ENCODE measurements around the gene PAPSS2. TPM values are rescaled to one million over a fixed set of nuclear protein-coding genes. Genes with fewer than 3 reads are reported as not detected.

Gene PAPSS2
- total and polyA plus RNA-seq, 11 donors, result 1.9 to 32.6 (median 5.8) TPM

- Histone ChIP-seq H3K27ac (no peak overlapping the region), H3K27me3 (no peaks in the 10 kb centered on the region), H3K36me3 (no peaks in the 10 kb centered on the region), H3K9me3 (no peaks in the 10 kb centered on the region), H3K4me3 (no peak overlapping the region), H3K4me1 (peaks cover 0 to 6% (median 0%) of the 10 kb centered on the region in 12 donors)
- intact Hi-C loops (cut with DNase I), result no loop called here
- DNase-seq (no peak), ATAC-seq (no peak)
- no peak for TF ChIP-seq POLR2A (IDR thresholded peaks at IDR 0.05)
- TF ChIP-seq, protein P1, sequence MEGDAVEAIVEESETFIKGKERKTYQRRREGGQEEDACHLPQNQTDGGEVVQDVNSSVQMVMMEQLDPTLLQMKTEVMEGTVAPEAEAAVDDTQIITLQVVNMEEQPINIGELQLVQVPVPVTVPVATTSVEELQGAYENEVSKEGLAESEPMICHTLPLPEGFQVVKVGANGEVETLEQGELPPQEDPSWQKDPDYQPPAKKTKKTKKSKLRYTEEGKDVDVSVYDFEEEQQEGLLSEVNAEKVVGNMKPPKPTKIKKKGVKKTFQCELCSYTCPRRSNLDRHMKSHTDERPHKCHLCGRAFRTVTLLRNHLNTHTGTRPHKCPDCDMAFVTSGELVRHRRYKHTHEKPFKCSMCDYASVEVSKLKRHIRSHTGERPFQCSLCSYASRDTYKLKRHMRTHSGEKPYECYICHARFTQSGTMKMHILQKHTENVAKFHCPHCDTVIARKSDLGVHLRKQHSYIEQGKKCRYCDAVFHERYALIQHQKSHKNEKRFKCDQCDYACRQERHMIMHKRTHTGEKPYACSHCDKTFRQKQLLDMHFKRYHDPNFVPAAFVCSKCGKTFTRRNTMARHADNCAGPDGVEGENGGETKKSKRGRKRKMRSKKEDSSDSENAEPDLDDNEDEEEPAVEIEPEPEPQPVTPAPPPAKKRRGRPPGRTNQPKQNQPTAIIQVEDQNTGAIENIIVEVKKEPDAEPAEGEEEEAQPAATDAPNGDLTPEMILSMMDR (IDR thresholded peaks at IDR 0.05), result no peak
- WGBS, 4 donors, result 84 to 92% (median 88%) methylated on average over 3 of the region's 3 CpGs
These were observed 23.3 kb upstream of the PAPSS2 start for GRCh38 chr10:87636313-87636915.

GRCh38 chr10:87639493-87639892, 20.2 kb upstream of the PAPSS2 start:
- H3K27ac ChIP-seq, result no peak overlapping the region
- DNase-seq (no peak), ATAC-seq (no peak)
- no peaks in the 10 kb centered on the region for H3K27me3 ChIP-seq
- 83 to 85% (median 84%) methylated on average over 3 of the region's 3 CpGs for WGBS, 4 donors
- H3K4me3 ChIP-seq, result no peak overlapping the region
- intact Hi-C loops (cut with DNase I), result no loop called here
- no peaks in the 10 kb centered on the region for H3K36me3 ChIP-seq
- no peak for TF ChIP-seq POLR2A (IDR thresholded peaks at IDR 0.05)
- TF ChIP-seq, protein P1 (IDR thresholded peaks at IDR 0.05), result no peak
- H3K9me3 ChIP-seq, result no peaks in the 10 kb centered on the region
- peaks cover 0 to 6% (median 0%) of the 10 kb centered on the region in 12 donors for H3K4me1 ChIP-seq

DNA sequence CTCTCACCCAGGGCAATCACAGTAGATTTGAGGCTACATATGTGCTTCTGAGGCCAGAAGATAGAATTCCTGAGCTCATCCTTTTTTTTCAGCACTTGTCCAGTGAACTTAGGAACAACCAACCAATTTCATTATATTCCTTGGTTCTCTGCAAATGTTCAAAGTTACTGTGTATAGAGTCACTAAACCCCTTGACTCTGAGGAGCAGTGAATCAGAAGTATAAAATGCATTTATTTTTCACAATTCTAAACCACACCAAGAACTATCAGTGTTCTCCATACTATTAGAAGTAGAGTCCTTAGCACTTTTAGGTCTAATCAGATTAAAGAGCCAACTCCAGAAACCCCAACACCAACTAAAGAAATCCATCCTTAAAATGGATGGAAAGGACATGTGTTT, 19.6 kb upstream of the PAPSS2 start:
- intact Hi-C loops (cut with DNase I), result no loop called here
- Histone ChIP-seq H3K4me1 (peaks cover 0 to 6% (median 0%) of the 10 kb centered on the region in 12 donors), H3K27ac (no peak overlapping the region), H3K36me3 (no peaks in the 10 kb centered on the region), H3K4me3 (no peak overlapping the region), H3K27me3 (no peaks in the 10 kb centered on the region), H3K9me3 (no peaks in the 10 kb centered on the region)
- DNase-seq (no peak), ATAC-seq (no peak)
- no peak for TF ChIP-seq POLR2A (IDR thresholded peaks at IDR 0.05)
- TF ChIP-seq, protein P1 (IDR thresholded peaks at IDR 0.05), result no peak

GRCh38 chr10:87642486-87642885, 17.2 kb upstream of the PAPSS2 start:
- intact Hi-C loops (cut with DNase I), result no loop called here
- Histone ChIP-seq H3K4me1 (no peaks in the 10 kb centered on the region), H3K27ac (no peak overlapping the region), H3K9me3 (peaks cover 0 to 4% (median 0%) of the 10 kb centered on the region in 12 donors), H3K4me3 (no peak overlapping the region), H3K36me3 (no peaks in the 10 kb centered on the region), H3K27me3 (no peaks in the 10 kb centered on the region)
- ATAC-seq, result no peak
- 91 to 93% (median 93%) methylated on average over 11 of the region's 11 CpGs for WGBS, 4 donors
- DNase-seq, result no peak
- TF ChIP-seq, protein P1 (IDR thresholded peaks at IDR 0.05), result no peak
- no peak for TF ChIP-seq POLR2A (IDR thresholded peaks at IDR 0.05)
